ENCODE results near the gene TACC3.

Gene TACC3

DNA sequence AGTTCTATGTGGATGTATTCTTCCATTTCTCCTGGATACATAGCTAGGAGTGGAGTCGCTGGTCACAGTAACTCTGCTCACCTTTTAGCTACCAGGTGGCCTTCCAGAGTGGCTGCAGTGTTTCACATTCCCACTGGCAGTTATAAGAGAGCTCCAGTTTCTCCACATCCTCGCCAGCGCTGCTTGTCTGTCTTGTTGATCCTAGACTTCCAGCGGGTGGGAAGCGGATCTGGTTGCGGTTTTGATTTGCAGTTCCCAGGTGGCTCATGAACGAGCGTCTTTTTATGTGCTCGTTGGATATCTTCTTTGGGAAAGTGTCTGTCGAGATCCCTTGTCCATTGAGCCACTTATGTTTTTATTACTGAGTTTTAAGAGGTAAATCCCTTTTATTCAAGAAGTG lies 11.6 kb downstream of the TACC3 start:
- no peaks in the 10 kb centered on the region for H3K9me3 ChIP-seq
- DNase-seq = no peak
- H3K4me3 ChIP-seq (ENCODE audit: low read depth, low read length) = no peak overlapping the region
- H3K4me1 ChIP-seq = peaks cover 2% of the 10 kb centered on the region; the same call in 1 of the 2 replicates
- H3K27me3 ChIP-seq = no peaks in the 10 kb centered on the region
- TF ChIP-seq CTCF (IDR thresholded peaks at IDR 0.05; ENCODE audit: low read depth, low read length) = no peak
- H3K36me3 ChIP-seq = peaks cover 89% of the 10 kb centered on the region

- H3K4me3 ChIP-seq (ENCODE audit: low read depth, low read length) = no peak overlapping the region
- no peak for TF ChIP-seq CTCF (IDR thresholded peaks at IDR 0.05; ENCODE audit: low read depth, low read length)
- H3K9me3 ChIP-seq = no peaks in the 10 kb centered on the region; the same call in 1 of the 2 replicates
- H3K36me3 ChIP-seq = peaks cover 87% of the 10 kb centered on the region
- no peaks in the 10 kb centered on the region for H3K4me1 ChIP-seq
- H3K27me3 ChIP-seq = no peaks in the 10 kb centered on the region
- no peak for DNase-seq
These were observed 13.9 kb downstream of the TACC3 start for GRCh38 chr4:1735215-1735614.

DNA sequence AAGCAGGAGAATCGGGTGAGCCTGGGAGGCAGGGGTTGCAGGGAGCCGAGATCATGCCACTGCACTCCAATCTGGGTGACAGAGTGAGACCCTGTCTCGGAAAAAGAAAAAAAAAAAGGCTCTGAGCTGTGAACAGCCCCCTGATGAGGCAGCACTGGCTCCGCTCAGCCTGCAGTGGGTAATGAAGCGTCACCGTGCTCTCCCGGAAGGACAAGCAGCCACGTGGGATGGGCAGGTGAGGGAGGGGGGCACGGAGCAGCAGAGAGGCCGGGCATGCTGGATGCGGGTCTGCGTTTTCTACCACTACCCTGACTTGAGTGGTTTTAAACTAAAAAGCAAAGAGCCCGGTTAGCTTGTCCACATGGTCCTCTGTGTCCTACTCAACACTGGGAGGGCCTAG lies 15.5 kb downstream of the TACC3 start:
- DNase-seq = no peak
- TF ChIP-seq CTCF (IDR thresholded peaks at IDR 0.05; ENCODE audit: low read depth, low read length) = no peak
- Histone ChIP-seq H3K9me3 (no peaks in the 10 kb centered on the region; the same call in 1 of the 2 replicates), H3K36me3 (peaks cover 88% of the 10 kb centered on the region), H3K27me3 (no peaks in the 10 kb centered on the region), H3K4me1 (no peaks in the 10 kb centered on the region), H3K4me3 (ENCODE audit: low read depth, low read length) (no peak overlapping the region)

DNA sequence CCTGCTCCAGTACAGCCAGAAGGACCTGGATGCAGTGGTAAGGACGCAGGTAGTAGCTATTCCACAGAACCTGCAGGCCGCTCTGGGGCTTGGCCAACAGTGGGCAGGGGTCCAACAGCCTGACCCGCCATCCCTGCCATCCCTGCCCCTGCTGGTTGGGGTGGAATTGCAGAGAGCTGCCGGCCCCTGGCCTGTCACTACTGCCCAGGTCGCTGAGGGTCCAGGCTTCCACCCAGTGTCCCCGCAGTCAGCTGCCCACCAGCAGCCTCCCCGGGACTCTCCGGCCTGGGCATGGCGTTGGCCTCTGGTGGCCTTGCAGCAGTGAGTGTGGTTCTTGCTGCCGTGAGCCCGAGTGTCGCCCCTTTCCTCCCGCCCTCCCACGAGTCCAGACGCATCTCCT lies 16.3 kb downstream of the TACC3 start:
- Histone ChIP-seq H3K36me3 (peaks cover 83% of the 10 kb centered on the region), H3K4me1 (no peaks in the 10 kb centered on the region), H3K4me3 (ENCODE audit: low read depth, low read length) (no peak overlapping the region), H3K9me3 (no peaks in the 10 kb centered on the region; the same call in 1 of the 2 replicates), H3K27me3 (no peaks in the 10 kb centered on the region)
- no peak for TF ChIP-seq CTCF (IDR thresholded peaks at IDR 0.05; ENCODE audit: low read depth, low read length)
- no peak for DNase-seq

DNA sequence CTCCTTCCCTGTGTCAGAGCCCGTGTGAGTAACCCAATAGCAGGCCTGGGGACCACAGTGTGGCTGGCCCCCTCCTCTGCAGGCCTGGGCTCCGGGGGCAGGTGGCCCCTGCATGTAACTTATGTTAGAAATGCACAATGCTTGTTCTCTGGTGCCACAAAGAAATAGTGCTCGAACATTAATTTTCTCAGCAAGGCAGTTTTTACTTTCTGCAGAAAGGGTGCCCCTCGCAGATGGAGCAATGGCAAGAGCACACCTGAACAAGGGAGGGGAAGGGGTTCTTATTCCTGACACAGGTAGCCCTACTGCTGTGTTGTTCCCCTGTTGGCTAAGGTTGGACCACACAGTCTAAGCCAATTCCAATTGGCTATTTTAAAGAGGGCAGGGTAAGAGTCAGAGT lies 17.1 kb downstream of the TACC3 start:
- H3K9me3 ChIP-seq = no peaks in the 10 kb centered on the region; the same call in 1 of the 2 replicates
- no peaks in the 10 kb centered on the region for H3K4me1 ChIP-seq
- no peak for TF ChIP-seq CTCF (IDR thresholded peaks at IDR 0.05; ENCODE audit: low read depth, low read length)
- no peaks in the 10 kb centered on the region for H3K27me3 ChIP-seq
- no peak overlapping the region for H3K4me3 ChIP-seq (ENCODE audit: low read depth, low read length)
- peaks cover 77% of the 10 kb centered on the region for H3K36me3 ChIP-seq
- no peak for DNase-seq

DNA sequence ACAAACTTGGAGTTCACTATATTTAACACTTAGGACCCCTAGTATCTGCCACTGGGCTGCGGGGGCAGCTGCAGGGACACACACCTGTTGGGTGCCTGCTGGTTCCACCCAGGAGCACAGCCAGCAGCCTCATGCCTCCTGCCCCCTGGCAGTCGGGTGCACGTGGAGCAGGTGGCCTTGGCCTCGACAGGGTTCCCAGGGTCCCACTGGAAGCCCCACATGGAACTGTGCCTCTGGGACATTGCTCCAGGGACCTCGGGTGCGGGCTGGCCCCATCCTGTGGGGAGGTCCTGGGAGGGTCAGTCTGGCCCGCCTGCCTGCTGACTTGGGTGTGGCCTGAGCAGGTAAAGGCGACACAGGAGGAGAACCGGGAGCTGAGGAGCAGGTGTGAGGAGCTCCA lies 18.0 kb downstream of the TACC3 start:
- H3K36me3 ChIP-seq = peaks cover 79% of the 10 kb centered on the region
- TF ChIP-seq CTCF (IDR thresholded peaks at IDR 0.05; ENCODE audit: low read depth, low read length) = no peak
- no peak for DNase-seq

More for the DNA sequence above, 18.0 kb downstream of the TACC3 start:
- Histone ChIP-seq H3K27me3 (no peaks in the 10 kb centered on the region), H3K4me1 (no peaks in the 10 kb centered on the region), H3K4me3 (ENCODE audit: low read depth, low read length) (no peak overlapping the region), H3K9me3 (no peaks in the 10 kb centered on the region; the same call in 1 of the 2 replicates)

Measured in BE2C (cell line).